AG08395 (cell line): ENCODE data around the gene CRYZL1.
"Not testable (repeated sequence)": the region's sequence is repeated elsewhere in the genome, so short reads cannot be mapped to it uniquely, and the experiment has no call there.

Source experiments
- DNase-seq: peaks from one replicate; pipeline ENCODE4 v3.0.0; 2012; ENCODE audit warnings: mixed read lengths, low spot score

Gene CRYZL1

DNA sequence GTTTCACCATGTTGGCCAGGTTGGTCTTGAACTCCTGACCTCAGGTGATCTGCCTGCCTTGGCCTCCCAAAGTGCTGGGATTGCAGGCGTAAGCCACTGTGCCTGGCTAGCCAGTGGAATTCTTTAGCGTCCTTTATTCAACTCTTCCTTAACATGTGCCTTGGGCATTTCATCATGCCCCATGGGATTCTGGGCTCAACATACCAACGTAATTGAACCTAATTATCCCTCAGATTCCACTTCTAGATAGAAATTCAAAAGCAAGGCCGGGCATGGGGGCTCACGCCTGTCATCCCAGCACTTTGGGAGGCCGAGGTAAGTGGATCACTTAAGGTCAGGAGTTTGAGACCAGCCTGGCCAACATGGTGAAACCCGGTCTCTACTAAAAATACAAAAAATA lies 15.4 kb downstream of the CRYZL1 start:
- not testable (repeated sequence) for DNase-seq

DNA sequence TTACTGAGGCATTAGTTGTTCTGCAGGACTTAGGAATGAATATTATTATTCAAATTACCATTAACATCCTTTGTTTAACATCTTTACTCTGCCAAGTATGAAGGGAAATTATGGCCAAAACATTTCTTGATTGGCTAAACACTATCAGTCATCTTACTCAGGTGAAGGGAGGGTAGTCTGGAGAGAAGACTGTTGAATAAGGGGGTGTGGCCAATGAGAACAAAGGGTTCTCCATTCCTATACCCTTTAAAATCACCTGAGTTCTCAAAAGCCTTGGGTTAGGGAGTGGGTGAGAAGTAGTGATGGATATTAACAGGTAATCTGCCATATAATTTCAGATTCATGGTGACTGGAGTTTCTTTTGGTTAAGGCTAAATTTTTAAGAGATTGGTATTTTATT lies 19.3 kb downstream of the CRYZL1 start:
- no peak for DNase-seq

DNA sequence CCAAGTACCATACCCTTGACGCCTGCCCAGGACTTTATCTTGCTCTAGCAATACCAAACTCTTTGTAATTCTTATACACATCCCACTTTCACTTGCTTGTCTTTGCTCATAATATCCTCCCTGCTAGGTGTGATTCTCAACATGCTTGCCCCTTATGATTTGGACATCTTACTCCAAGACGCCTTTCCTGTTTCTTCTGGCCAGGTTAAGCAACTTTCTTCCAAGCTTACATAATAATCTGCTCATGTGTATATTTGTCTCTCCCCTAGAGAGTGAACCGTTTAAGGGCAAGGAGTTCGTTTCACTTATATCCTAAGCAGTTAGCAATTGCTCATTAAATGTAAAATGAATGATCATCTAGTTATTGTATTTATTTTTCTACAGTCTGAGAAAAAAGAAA lies 21.8 kb downstream of the CRYZL1 start:
- no peak for DNase-seq

DNA sequence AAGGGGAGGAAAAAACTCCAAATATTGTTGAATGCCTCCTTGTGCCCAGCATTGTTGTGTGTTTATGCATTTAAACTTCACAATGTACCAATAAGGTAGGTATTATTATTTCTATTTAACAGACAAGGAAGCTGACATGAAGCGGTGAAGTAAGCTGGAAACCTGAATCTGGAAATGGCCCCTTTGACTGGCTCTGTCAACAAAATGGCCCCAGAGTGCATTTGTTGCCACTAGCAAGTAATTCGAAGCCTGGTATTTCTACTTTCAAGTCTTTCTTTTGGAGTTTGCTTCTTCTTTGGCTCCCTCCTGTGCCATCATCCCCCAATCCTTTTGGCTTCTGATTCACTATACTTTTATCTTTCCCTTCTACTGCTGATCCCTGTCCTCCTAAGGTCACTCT lies 23.1 kb downstream of the CRYZL1 start:
- no peak for DNase-seq

DNA sequence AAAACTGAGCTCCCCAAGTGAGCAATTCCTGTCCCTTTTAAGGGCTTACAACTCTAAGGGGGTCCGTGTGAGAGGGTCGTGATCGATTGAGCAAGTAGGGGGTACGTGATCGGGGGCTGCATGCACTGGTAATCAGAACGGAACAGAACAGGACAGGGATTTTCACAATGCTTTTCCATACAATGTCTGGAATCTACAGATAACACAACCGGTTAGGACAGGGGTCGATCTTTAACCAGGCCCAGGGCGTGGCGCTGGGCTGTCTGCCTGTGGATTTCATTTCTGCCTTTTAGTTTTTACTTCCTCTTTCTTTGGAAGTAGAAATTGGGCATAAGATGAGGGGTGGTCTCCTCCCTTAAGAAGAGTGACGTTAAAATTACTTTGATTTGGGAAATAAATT lies 24.0 kb downstream of the CRYZL1 start:
- not testable (repeated sequence) for DNase-seq

DNA sequence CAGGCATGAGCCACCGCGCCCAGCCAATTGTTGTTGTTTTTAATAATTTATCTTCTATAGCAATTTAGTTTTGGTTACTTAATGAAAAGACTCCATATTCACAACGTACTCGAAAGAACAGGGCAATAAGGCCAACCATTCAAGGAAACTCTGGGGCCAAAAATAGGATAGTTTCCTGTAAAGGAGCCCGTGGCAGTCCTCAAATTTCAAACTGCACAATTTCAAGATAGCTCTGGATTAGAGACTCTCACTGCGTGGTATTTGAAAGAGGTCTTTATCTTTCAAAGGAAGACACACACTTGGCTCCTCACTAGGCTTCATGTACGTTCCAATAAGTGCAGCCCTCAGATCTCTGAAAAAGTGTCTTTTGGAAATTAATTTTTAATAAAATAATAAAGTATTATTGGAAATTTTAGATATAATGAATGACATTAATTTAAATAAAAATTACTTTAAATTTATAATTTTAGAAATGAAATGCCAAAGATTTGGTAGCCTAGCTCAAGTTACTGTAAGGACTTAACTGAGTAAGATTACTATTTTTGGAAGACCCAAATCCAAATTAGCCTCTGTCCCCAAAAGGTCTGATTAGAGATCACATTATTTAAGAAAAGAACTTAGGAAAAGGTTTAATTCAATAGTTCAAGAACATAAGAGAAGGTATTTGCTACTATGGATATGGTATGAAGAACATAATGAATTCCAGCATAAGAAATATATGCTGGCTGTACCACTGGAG lies 30.4 kb downstream of the CRYZL1 start:
- no peak for DNase-seq

DNA sequence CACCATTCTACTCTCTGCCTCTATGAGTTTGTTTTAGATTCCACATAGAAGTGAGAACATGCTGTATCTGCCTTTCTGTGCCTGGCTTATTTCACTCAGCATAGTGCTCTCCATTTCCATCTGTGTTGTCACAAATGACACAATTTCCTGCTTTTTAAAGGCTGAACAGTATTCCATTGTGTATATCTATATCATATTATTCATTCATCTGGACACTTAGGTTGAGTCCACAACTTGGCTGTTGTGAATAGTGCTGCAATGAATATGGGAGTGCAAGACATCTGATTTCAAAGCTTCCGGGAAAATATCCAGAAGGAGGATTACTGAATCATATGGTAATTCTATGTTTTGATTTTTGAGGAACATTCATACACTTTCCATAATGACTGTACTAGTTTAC lies 33.0 kb downstream of the CRYZL1 start:
- DNase-seq: peak; percentile 2

DNA sequence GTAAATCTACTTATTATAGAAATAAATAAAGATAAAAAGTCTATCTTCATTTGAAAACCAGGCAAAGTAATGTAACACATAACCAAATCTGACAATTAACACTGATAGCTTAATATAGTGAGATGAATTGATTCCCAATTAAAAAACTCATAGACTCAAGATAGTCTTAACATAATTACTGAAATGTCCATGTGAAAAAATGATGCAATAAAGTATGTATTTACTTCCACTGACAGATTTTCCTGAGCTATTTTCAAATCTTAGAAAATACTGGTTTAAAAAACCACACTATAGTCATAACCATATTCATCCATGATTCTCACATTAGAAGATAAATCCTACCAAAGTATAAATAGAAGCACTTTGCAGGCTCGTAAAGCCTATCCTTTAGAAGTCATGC lies 43.5 kb downstream of the CRYZL1 start:
- no peak for DNase-seq

DNA sequence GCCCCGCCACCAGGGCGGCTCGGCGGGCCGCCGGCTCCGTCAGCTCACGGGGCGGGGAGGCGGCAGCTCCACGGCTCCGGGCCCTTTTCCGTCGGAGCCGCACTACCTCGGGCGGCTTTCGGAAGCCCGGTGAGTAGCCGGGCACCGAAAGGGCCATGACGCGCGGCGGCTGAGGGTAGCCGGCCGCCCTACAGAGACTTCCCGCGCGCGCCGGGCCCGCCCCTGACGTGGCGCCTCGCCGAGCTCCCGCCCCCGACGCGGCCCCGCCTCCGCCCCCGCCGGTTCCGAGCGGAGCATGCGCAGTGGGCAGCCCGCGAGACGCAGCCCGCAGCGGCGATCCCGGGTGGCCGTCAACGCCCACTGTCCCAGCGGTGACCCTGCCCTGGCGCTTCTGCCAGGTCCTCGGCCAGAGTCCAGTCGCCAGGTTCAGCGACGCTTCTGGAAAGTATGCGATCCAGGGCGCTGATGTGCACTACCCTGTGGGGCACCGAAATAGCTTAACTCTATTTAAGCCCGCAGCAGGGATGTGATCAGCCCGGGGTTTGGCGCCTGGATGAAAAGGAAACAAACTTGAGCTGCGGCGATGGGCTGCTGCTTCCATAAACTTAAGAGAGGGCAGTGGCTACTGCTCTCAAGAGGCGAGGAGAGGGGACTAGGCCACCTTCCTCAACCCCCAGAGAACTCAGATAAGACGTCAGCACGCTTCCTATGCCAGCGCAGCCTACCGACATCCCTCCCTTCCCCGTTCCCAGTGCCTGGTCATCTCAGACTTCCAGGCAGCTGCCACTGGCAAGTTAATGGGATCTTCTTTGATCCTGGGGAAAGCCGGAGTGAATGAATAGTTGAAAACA lies 52.8 kb downstream of the CRYZL1 start, which contains the start of gene DONSON:
Gene DONSON (minus strand): TSS at position 200 of the 851 bp plus-strand sequence. CDS start 43 bp downstream, at position 157.
- DNase-seq: peak; percentile 99

DNA sequence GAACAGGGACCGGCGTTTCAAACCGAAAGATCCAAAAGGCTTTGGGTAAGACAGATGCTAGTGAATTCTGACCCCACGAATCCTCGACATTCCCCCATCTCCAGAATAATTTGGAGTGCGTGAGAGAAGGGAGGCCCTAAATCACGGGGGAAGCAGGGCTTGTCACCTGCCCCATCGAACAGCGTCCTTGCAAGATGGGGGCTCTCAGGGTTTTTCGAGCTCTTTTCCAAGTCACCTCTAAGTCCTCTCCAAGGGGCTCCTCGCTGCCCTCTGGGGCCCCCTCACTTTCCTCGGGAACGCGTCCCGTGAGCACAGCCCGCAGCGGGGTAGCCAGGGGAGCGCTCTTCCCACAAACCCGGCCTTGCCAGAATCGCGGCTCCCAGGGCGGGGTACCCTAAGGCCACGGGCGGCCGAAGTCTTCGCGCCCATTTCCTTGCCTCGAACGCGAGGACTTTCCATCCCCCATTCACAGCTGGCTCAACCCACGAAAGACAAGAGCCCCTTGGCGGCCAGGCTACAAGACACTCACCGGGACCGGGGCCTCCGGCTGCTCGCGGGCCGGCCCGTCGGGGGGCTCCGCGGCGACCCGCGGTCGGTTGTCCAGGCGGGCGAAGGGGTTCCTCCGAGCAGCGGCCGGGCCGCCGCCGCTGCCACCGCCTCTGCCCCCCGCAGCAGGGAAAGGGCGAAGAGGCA lies 53.6 kb downstream of the CRYZL1 start:
- peak; percentile 28 for DNase-seq

DNA sequence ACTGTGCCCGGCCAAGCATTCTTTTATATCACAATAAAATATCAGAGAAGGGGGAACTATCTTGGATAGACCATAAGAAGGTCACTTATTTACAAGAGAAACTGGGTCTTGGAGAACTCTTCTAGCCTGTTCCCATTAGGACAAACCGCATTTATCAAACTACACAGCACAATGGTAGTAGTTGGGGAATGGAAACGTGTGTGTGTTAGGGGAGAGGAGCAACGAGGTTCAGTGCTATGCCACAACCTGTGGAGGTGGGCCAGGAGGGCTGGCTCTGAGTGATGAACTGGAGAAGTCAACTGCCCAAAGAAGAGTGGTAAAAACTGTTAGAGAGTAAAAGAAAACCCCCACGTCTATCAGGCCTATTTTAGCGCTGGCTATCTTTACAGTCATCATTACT lies 54.6 kb downstream of the CRYZL1 start:
- no peak for DNase-seq

DNA sequence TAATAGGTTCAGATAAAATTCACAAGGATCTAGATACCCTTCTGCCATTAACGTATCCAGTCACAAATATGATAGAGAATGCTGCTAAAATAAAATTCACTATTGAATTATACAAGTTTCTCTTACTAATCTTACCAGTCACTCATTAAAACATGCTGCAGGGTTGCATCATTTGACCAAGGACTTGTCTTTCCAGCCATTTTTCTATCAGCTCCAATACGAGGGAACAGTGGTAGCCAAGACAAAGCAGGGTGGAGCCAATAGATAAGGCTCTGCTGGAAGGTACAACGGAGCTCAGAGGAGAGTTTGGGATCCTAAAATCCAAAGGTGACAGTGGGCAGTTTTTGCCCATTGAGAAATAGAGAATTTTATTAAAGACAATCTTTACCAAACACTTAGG lies 57.1 kb downstream of the CRYZL1 start:
- no peak for DNase-seq

DNA sequence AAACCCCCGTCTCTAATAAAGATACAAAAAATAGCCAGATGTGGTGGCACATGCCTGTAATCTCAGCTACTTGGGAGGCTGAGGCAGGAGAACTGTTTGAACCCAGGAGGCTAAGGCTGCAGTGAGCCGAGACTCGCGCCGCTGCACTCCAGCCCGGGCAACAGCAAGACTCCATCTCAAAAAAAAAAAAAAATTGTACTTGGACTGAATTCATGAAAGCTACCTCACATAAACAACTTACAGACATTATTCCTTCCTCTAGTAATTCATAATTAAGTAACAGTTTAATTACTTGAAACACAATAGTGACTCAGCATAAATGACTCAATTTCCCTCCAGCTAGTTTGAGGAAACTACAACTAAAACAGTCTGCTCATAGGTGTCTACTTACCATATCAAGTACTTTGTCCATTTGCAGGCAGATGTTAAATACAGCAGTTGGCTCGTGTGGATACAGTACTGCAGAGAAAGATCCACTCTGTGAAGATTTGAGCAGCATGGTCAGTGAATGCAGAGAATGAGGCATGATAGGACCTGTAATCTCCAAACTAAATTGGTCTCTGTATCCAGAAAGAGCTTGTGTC lies 62.5 kb downstream of the CRYZL1 start:
- DNase-seq: no peak

DNA sequence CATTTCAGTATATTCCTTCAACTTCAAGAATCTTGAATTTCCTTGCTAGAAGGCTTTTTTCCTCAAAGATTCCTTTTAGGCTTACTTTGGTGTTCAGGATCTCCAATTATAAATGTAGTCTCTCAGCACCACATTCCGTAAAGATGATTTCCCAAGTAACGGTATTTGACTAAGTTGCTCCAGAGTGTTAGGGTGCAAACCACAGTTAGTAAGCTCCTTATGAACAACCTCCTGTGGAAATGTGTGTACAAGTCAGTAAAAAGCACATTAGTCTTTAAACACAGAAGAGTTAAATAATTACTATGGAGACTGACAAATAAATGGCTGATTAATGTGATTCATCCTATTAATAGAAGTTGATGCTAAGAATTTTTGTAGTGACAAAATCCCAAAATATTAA lies 63.3 kb downstream of the CRYZL1 start:
- peak; percentile 14 for DNase-seq

DNA sequence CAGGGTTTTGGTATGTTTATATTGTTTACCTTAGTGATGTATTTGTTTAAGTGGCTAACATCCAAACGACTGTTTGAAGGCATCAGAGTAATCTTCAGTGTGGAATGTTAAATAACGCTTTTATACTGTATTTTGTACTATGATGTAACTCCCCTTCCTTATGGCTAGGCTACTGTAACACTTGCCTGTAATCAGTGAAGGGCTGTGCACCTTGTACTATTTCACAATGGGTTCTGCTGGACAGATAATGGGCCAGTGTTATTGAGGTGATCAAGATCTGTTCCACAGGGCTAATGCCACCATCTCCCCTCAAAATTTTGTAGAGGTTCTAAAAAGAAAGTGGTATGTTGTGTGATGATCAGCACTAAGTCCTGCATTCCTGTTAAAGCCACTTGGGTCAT lies 64.8 kb downstream of the CRYZL1 start:
- not testable (repeated sequence) for DNase-seq

DNA sequence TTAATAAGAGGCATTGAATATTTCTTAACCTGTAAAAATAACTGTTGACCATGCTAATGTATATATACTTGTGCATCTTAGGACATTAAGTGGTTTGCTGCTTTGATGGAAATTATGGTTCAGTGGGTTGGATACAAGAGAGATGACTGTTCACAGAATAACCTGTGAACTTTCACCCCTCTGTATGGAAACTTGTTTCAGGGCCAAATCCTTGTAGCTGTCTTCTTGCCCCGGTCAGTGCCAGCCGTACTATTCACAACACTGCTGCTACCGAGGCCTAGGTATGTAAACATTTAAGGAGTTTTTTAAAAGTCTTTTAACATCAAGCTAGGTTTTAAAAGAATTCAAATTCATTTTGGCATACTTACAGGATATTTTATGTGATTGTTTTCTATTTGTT lies 69.2 kb downstream of the CRYZL1 start:
- no peak for DNase-seq

DNA sequence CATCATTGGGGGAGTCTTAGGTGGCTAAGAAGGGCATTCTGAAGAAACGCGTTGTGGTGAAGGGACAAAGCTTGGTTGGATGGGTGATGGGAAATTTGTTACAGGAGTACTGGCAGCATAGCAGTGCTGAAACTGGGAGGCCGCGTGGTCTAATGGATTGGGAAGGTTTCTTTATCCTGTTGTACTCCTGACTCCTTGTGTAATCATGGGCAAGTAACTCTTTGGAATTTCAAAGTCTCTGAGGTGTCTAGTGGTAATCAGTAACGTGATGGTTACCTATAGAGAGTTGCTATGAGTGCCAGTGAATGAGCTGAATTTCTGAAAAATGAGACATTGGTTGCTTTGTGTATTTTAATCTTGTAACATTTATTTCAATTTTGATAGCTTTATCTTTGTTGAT lies 71.5 kb downstream of the CRYZL1 start:
- DNase-seq: no peak

DNA sequence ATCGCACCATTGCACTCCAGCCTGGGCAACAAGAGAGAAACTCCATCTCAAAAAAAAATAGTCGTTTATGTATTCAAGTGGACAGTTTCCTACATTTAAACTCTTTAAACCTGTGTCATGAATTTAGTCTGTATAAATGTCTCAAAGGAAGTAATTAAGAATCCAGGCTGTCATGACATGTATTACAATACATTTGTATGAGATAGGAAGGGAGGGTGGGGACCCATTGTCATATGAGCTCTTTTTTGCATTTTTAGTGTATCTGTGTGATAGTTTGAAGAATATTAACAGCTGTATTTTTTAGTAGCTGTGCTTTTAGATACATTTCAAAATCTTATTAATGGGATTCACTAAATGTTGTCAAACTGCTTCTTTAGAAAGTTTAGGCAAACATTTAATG lies 73.1 kb downstream of the CRYZL1 start:
- no peak for DNase-seq

DNA sequence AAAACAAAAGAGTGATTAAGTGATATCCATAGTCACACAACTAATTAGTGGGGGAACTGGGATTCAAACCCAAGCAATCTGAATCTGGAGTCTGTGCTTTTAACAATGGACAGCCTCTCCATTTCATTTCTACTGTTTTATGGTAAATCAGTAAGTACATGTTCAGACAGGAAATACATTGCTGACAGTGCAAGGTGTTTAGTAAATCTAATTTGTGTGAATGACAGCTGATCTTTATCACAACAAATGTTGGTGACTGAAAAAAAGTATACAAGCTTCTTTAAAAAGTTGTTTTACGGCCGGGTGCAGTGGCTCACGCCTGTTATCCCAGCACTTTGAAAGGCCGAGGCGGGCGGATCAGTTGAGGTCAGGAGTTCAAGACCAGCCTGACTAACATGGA lies 73.6 kb downstream of the CRYZL1 start:
- no peak for DNase-seq

DNA sequence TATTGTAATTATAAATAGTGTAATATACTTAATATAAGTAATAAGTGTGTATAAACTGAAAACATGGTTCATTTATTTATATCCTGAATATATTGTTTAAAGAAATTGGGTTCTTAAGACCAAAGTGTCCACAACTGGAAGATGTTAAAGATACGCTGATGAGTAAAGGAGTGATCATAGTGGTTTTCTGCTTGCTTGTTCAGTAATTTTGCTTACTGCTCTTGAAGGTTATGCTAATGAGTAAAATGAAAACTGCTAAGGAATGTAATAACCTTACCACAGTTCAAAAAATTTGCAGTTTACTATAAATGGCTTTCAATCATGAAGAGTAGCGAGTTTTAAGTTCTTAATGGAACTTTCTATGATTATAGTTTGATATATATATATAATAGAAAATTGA lies 75.0 kb downstream of the CRYZL1 start:
- DNase-seq: no peak

DNA sequence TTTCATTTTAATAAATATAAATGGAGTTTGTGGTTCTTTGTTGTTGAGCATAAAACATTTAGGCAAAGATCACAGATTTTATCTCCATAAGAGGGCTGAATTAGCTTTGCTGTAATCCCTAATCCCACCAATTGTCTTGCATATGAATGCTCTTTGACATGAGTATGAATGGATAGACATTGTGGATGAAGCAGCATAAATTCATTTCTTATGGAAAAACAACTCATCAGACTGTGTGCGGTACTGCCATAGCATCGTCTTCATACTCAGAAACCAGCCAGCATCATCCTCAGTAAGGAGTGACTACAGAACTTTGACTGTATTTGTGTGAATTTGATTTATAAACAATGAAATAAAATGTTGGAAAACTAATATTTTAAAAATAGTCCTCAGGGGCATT lies 79.2 kb downstream of the CRYZL1 start:
- no peak for DNase-seq

DNA sequence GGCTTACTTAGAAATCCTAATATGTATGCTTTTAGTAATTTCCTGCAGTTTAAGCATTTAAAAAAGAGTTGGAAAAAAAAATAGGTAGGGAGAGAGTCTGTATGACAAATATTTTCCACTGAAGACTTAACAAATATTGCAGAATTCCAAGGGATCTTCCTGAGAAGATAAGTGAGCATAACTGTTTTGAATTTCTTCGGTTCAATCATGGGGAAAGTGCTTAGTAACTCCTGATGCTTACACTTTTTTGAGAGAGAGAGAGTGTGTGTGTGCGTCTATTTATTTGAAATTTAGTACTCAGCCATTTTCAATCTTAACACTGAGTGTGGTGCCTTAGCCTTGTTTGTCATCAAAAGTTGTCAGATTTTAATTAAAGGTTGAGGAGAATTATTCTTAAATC lies 80.2 kb downstream of the CRYZL1 start:
- no peak for DNase-seq
